Measurements from ENCODE around the gene CADPS2. TPM values are rescaled to one million over a fixed set of nuclear protein-coding genes. Genes with fewer than 3 reads are reported as not detected.

CADPS2 gene
- total and polyA plus RNA-seq, 2 donors (not counting 3 experiments of a cell fraction or from before 2014, with no cell fraction given) = 9.5 to 22.6 TPM

DNA sequence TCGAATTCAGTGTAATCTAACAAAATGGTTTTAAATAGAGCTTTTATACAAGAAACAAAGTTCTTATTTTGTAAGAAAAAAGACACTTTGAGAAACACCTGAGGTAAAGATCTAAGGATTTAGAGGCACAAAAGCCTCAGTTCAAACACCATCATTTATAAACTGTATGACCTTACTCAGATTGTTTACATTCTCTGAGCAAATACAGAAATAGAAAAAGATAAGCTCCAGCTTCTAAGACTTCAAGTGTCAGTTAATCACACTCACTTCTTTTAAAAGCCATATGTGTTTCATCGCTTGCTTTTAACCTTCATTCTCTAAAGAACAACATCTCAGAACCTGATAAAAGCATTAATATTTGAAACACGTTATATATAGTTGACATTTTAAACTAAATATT is 27.9 kb downstream of the CADPS2 start:
- CTCF ChIA-PET = interaction anchor here (1.0 kb wide), 1 partner anchor 9 kb away, joined by 3 read pairs; no protein-coding TSS in a partner anchor
- dilution Hi-C loops (cut with MboI; ENCODE audit: extremely low pct_ligation_motif_present, low sequenced_read_pairs) = no loop called here

More for the DNA sequence above, 27.9 kb downstream of the CADPS2 start:
- H2AFZ ChIP-seq (ENCODE audit: low read depth, low read length) = no peak overlapping the region
- H3K4me1 ChIP-seq (ENCODE audit: control insufficient read depth, extremely low read depth, insufficient read depth, low read length) = no peaks in the 10 kb centered on the region
- intact Hi-C loops (cut with micrococcal nuclease) = no loop called here
- no peak overlapping the region for H3K4me2 ChIP-seq (ENCODE audit: insufficient read depth, low read length)
- no peak overlapping the region for H3K27ac ChIP-seq (ENCODE audit: insufficient read depth, low read depth, low read length)
- no peak overlapping the region for H3K9ac ChIP-seq (replicated peaks; ENCODE audit: extremely low read depth, insufficient read depth, low read length)
- H3K9me1 ChIP-seq (replicated peaks; ENCODE audit: control insufficient read depth, extremely low read depth, insufficient read depth, low read length) = no peaks in the 10 kb centered on the region
- no peaks in the 10 kb centered on the region for H3K27me3 ChIP-seq (ENCODE audit: control insufficient read depth in 2 of 2, insufficient read depth in 2 of 2, low read length in 2 of 2)
- H3K4me3 ChIP-seq (replicated peaks in 1 of 3; ENCODE audit: insufficient read depth in 1 of 3, low read depth in 1 of 3, low read length in 3 of 3) = no peak overlapping the region
- no peak for FAIRE-seq
- no TSS peak for BruUV-seq (replicated peaks)
- no peaks in the 10 kb centered on the region for H4K20me1 ChIP-seq (replicated peaks; ENCODE audit: control insufficient read depth, extremely low read depth, insufficient read depth, low read length)
- TF ChIP-seq EZH2 (IDR thresholded peaks at IDR 0.05; ENCODE audit: borderline replicate concordance, low read depth, low read length, severe bottlenecking) = no peak
- no peak for TF ChIP-seq POLR2A (IDR thresholded peaks at IDR 0.05; ENCODE audit: low read depth, low read length)
- TF ChIP-seq GATA2 (IDR thresholded peaks at IDR 0.05; ENCODE audit: insufficient read depth, insufficient read length, low read depth, low read length) = no peak
- TF ChIP-seq JUN (IDR thresholded peaks at IDR 0.05; ENCODE audit: borderline replicate concordance, insufficient read depth, insufficient read length, low read depth) = no peak
- TF ChIP-seq FOS (IDR thresholded peaks at IDR 0.05; ENCODE audit: borderline replicate concordance, insufficient read depth, low read length) = no peak
- TF ChIP-seq POLR2AphosphoS5 (IDR thresholded peaks at IDR 0.05; ENCODE audit: insufficient read depth, low read depth, low read length) = no peak
- no peak for TF ChIP-seq MYC (IDR thresholded peaks at IDR 0.05; ENCODE audit: low read depth, low read length)
- TF ChIP-seq, protein P1, sequence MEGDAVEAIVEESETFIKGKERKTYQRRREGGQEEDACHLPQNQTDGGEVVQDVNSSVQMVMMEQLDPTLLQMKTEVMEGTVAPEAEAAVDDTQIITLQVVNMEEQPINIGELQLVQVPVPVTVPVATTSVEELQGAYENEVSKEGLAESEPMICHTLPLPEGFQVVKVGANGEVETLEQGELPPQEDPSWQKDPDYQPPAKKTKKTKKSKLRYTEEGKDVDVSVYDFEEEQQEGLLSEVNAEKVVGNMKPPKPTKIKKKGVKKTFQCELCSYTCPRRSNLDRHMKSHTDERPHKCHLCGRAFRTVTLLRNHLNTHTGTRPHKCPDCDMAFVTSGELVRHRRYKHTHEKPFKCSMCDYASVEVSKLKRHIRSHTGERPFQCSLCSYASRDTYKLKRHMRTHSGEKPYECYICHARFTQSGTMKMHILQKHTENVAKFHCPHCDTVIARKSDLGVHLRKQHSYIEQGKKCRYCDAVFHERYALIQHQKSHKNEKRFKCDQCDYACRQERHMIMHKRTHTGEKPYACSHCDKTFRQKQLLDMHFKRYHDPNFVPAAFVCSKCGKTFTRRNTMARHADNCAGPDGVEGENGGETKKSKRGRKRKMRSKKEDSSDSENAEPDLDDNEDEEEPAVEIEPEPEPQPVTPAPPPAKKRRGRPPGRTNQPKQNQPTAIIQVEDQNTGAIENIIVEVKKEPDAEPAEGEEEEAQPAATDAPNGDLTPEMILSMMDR (IDR thresholded peaks at IDR 0.05; ENCODE audit: extremely low read depth in 1 of 2, insufficient read depth in 1 of 2, low read depth in 1 of 2, low read length in 2 of 2) = no peak
- TF ChIP-seq, protein P2, sequence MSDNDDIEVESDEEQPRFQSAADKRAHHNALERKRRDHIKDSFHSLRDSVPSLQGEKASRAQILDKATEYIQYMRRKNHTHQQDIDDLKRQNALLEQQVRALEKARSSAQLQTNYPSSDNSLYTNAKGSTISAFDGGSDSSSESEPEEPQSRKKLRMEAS (IDR thresholded peaks at IDR 0.05; ENCODE audit: insufficient read depth, insufficient read length) = no peak
- POLR2A ChIA-PET = no interaction called here
- H3K79me2 ChIP-seq (ENCODE audit: control insufficient read depth, insufficient read depth, low read length) = no peaks in the 10 kb centered on the region
- H3K9me3 ChIP-seq (replicated peaks; ENCODE audit: control insufficient read depth, insufficient read depth, low read length) = no peaks in the 10 kb centered on the region
- H3K36me3 ChIP-seq (ENCODE audit: control insufficient read depth in 2 of 2, extremely low read depth in 1 of 2, insufficient read depth in 2 of 2, low read length in 2 of 2) = no peaks in the 10 kb centered on the region
- no peak for DNase-seq (ENCODE audit: low read depth, low spot score)
